IMR-90 (cell line): ENCODE measurements around the gene PLCB4. TPM values are rescaled to one million over a fixed set of nuclear protein-coding genes. Genes with fewer than 3 reads are reported as not detected.

Experiments used
- ATAC-seq: fragments of 200-7000 bp; cut with Tn5 transposase; 2 replicates; pipeline ENCODE4 v1.9.1; 2020; ENCODE audit warnings: low read depth, mild to moderate bottlenecking, moderate library complexity
- BruUV-seq: library from RNA; stranded (reverse); fragments of 400-500 nt; replicated peaks from 2 replicates; lab custom pipeline; 2021; lab: Mats Ljungman, UMichigan
- CTCF ChIA-PET: fragments of 300-600 bp; formaldehyde crosslinking; extraction: SDS; loops from one replicate; lab custom pipeline; 2021; ENCODE audit warnings: antibody characterized with exemption; lab: Yijun Ruan, JAX
- POLR2A ChIA-PET: fragments of 300-600 bp; sonication (Branson Sonifier 250); formaldehyde crosslinking; loops from one replicate; lab custom pipeline; 2022; ENCODE audit warnings: antibody characterized with exemption; ENCODE audit not compliant: unreplicated experiment; lab: Charles Lee
- DNase-seq: peaks from one replicate; pipeline ENCODE4 v3.0.0; 2013
- H2AFZ ChIP-seq: replicated peaks from 2 replicates; pipeline ENCODE3; 2013; ENCODE audit warnings: low read length, mild to moderate bottlenecking; ENCODE audit not compliant: poor library complexity
- H2AK5ac ChIP-seq: 2 replicates; pipeline ENCODE4 v1.6.1; 2013; ENCODE audit warnings: low read depth, low read length, inconsistent platforms
- H2AK9ac ChIP-seq: replicated peaks from 2 replicates; pipeline ENCODE3; 2013; ENCODE audit warnings: mild to moderate bottlenecking, low read depth, low read length, moderate library complexity; ENCODE audit not compliant: poor library complexity
- H2BK120ac ChIP-seq: 2 replicates; pipeline ENCODE4 v1.6.1; 2013; ENCODE audit warnings: low read depth, low read length, inconsistent platforms
- H2BK15ac ChIP-seq: 3 replicates; pipeline ENCODE4 v1.6.1; 2013; ENCODE audit warnings: low read depth, low read length, inconsistent platforms
- H2BK20ac ChIP-seq: 2 replicates; pipeline ENCODE4 v1.6.1; 2013; ENCODE audit warnings: low read depth, mild to moderate bottlenecking, inconsistent platforms, low read length, moderate library complexity
- H2BK5ac ChIP-seq: 2 replicates; pipeline ENCODE4 v1.6.1; 2013; ENCODE audit warnings: mild to moderate bottlenecking, low read depth, low read length, inconsistent platforms; ENCODE audit not compliant: poor library complexity, severe bottlenecking
- H3K14ac ChIP-seq: replicated peaks from 2 replicates; pipeline ENCODE4 v1.6.1; 2013; ENCODE audit warnings: low read depth, low read length, inconsistent platforms
- H3K18ac ChIP-seq: 2 replicates; pipeline ENCODE4 v1.6.1; 2013; ENCODE audit warnings: low read depth, low read length, control low read depth
- H3K23ac ChIP-seq: 2 replicates; pipeline ENCODE4 v1.6.1; 2013; ENCODE audit warnings: low read depth, low read length, inconsistent platforms
- H3K27ac ChIP-seq: 2 replicates; pipeline ENCODE4 v1.5.1; 2013; ENCODE audit warnings: mild to moderate bottlenecking, control low read depth, low read length; ENCODE audit not compliant: insufficient read depth
- H3K27me3 ChIP-seq: 2 replicates; pipeline ENCODE4 v1.6.1; 2013; ENCODE audit warnings: low read length; ENCODE audit not compliant: control insufficient read depth, insufficient read depth
- H3K36me3 ChIP-seq: 2 replicates; pipeline ENCODE4 v1.6.1; 2013; ENCODE audit warnings: low read length, mixed read lengths; ENCODE audit not compliant: control insufficient read depth, insufficient read depth
- H3K4ac ChIP-seq: 2 replicates; pipeline ENCODE4 v1.6.1; 2013; ENCODE audit warnings: low read depth, low read length, inconsistent platforms
- H3K4me1 ChIP-seq: 2 replicates; pipeline ENCODE4 v1.6.1; 2013; ENCODE audit warnings: low read length, mixed read lengths; ENCODE audit not compliant: control insufficient read depth, insufficient read depth
- H3K4me2 ChIP-seq: 2 replicates; pipeline ENCODE4 v1.6.1; 2013; ENCODE audit warnings: low read depth, mild to moderate bottlenecking, control low read depth, low read length, moderate library complexity
- H3K4me3 ChIP-seq: 2 replicates; pipeline ENCODE4 v1.5.1; 2013; ENCODE audit warnings: low read depth, mild to moderate bottlenecking, control low read depth, low read length, moderate library complexity; ENCODE audit not compliant: insufficient read depth
- H3K56ac ChIP-seq: 2 replicates; pipeline ENCODE4 v1.6.1; 2013; ENCODE audit warnings: low read length, inconsistent platforms; ENCODE audit not compliant: insufficient read depth; ENCODE audit errors: extremely low read depth
- H3K79me1 ChIP-seq, 2 experiments: 2 replicates each; pipeline ENCODE4 v1.6.1; 2013; ENCODE audit warnings: low read length in 2 of 2, inconsistent platforms in 1 of 2, low read depth in 1 of 2
- H3K9ac ChIP-seq: 2 replicates; pipeline ENCODE4 v1.6.1; 2013; ENCODE audit warnings: low read depth, low read length, control low read depth
- H3K9me1 ChIP-seq: 2 replicates; pipeline ENCODE4 v1.6.1; 2013; ENCODE audit warnings: low read length, inconsistent platforms; ENCODE audit not compliant: insufficient read depth
- H3K9me3 ChIP-seq: 2 replicates; pipeline ENCODE4 v1.6.1; 2013; ENCODE audit warnings: low read length; ENCODE audit not compliant: control insufficient read depth, insufficient read depth
- H4K20me1 ChIP-seq: 2 replicates; pipeline ENCODE4 v1.6.1; 2013; ENCODE audit warnings: low read length, inconsistent platforms; ENCODE audit not compliant: insufficient read depth
- H4K5ac ChIP-seq: 2 replicates; pipeline ENCODE4 v1.6.1; 2013; ENCODE audit warnings: mild to moderate bottlenecking, low read depth, low read length, control low read depth
- H4K8ac ChIP-seq, 2 experiments: 2 replicates each; pipeline ENCODE4 v1.6.1; 2013; ENCODE audit warnings: low read depth in 2 of 2, low read length in 2 of 2, control low read depth in 1 of 2, inconsistent platforms in 1 of 2
- H4K91ac ChIP-seq: 2 replicates; pipeline ENCODE4 v1.6.1; 2013; ENCODE audit warnings: low read depth, low read length, inconsistent platforms; ENCODE audit not compliant: insufficient read depth
- NFE2L2 ChIP-seq: fragments of 150-350 bp; IDR thresholded peaks from 2 replicates; pipeline ENCODE4 v1.6.1; 2016; ENCODE audit warnings: low read depth, mild to moderate bottlenecking, low read length
- RAD21 ChIP-seq: IDR thresholded peaks from 2 replicates; pipeline ENCODE4 v1.6.1; 2012; ENCODE audit warnings: low read length, improper control_type of control experiment
- WGBS, 2 experiments: methylation state at CpG; one replicate each; pipeline versions ENCODE4 v1.1.5 to v1.1.7; 2013; ENCODE audit warnings: missing lambda C conversion rate in 2 of 2; ENCODE audit not compliant: insufficient read length in 1 of 2; ENCODE audit errors: extremely low coverage in 2 of 2; 5-methylcytosine and 5-hydroxymethylcytosine counted together
- dilution Hi-C: fragments of 300-500 bp; cut with HindIII; formaldehyde crosslinking; loops from one replicate; pipeline ENCODE4 v1.14.3; 2018; ENCODE audit warnings: low sequenced_read_pairs; ENCODE audit not compliant: unreplicated experiment
- in situ Hi-C: fragments of 300-500 bp; cut with MboI; formaldehyde crosslinking; loops from 3 replicates; pipeline ENCODE4 v1.14.3; 2019; ENCODE audit warnings: low sequenced_read_pairs, inconsistent platforms, mixed read lengths
- intact Hi-C: fragments of 100-400 bp; cut with micrococcal nuclease; formaldehyde crosslinking; loops from 2 replicates; pipeline ENCODE4 v1.10.0; 2022
- polyA plus RNA-seq, 3 experiments: library from polyadenylated mRNA; depleted of rRNA; stranded (reverse); fragments of >200 nt; gene quantifications; 2 replicates each; pipeline ENCODE4 v1.2.3, GENCODE V29; 2012; ENCODE audit warnings: low replicate concordance in 1 of 3
- total RNA-seq: library from RNA; depleted of rRNA; stranded (reverse); fragments of >200 nt; gene quantifications from 2 replicates; pipeline ENCODE4 v1.2.3, GENCODE V29; 2012

The PLCB4 gene
- total and polyA plus RNA-seq, 2 of the 4 experiments (the other 2 are of a cell fraction), result 12.5 to 24.0 TPM

DNA sequence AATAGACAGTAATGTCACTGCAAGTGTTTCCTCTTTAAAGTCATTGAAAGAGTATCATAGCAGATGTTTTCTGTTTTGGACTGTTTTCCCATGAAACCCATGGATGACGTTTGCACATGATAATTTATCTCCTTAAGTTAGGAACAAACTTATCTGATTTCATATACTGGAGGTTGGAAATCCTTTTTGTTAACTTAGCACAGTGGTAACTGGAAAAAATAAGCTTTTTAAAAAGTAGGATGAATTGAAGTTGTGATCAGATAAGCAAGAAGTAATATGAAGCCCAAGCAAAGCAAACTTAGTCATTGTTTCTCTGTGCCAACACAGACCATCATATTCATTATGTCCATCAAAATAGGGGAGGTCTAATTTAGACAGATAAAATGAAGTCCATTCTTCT is 61.6 kb downstream of the PLCB4 start:
- in situ Hi-C loops, result no loop called here
- no peak overlapping the region for H3K27ac ChIP-seq

More for the DNA sequence above, 61.6 kb downstream of the PLCB4 start:
- no TSS peak for BruUV-seq
- peak; percentile 44 for DNase-seq
- H4K91ac ChIP-seq, result no peak overlapping the region
- H2BK20ac ChIP-seq, result no peak overlapping the region
- peaks cover 8% of the 10 kb centered on the region for H3K9me3 ChIP-seq
- H3K56ac ChIP-seq, result no peak overlapping the region
- no peak overlapping the region for H3K4ac ChIP-seq
- no peak overlapping the region for H2AK5ac ChIP-seq
- H2BK120ac ChIP-seq, result no peak overlapping the region
- H3K36me3 ChIP-seq, result peaks cover 2% of the 10 kb centered on the region
- H3K18ac ChIP-seq, result no peak overlapping the region; the same call in 1 of the 2 replicates
- no peak overlapping the region for H3K14ac ChIP-seq
- no peak overlapping the region for H3K23ac ChIP-seq
- dilution Hi-C loops, result no loop called here
- ChIA-PET CTCF (interaction anchor here (1.2 to 1.6 kb wide), 3 partner anchors 18 to 277 kb away, joined by 3 to 5 read pairs (median 3); no protein-coding TSS in a partner anchor), POLR2A (interaction anchor here (0.5 kb wide), 1 partner anchor 9 kb away, joined by 5 read pairs; no protein-coding TSS in a partner anchor)
- peak; percentile 27; the same call in 1 of the 2 replicates for ATAC-seq
- no peak for TF ChIP-seq NFE2L2
- no peak for TF ChIP-seq RAD21
- H2AFZ ChIP-seq, result no peak overlapping the region
- H2BK15ac ChIP-seq, result no peak overlapping the region
- no peak overlapping the region for H4K8ac ChIP-seq
- peaks cover 2% of the 10 kb centered on the region; the same call in 1 of the 2 replicates for H3K4me1 ChIP-seq
- H3K4me3 ChIP-seq, result no peak overlapping the region
- peaks cover 3% of the 10 kb centered on the region; the same call in 1 of the 2 replicates for H3K9me1 ChIP-seq
- no peak overlapping the region for H2AK9ac ChIP-seq
- no peak overlapping the region for H4K5ac ChIP-seq
- no peak overlapping the region for H2BK5ac ChIP-seq
- no CpG with 5 or more reads among the region's 1 CpG for WGBS, 2 experiments
- no peaks in the 10 kb centered on the region for H3K27me3 ChIP-seq
- H4K20me1 ChIP-seq, result peaks cover 8% of the 10 kb centered on the region; the same call in 1 of the 2 replicates
- H3K9ac ChIP-seq, result no peak overlapping the region
- peaks cover 43 to 65% of the 10 kb centered on the region in 2 experiments for H3K79me1 ChIP-seq
- no peak overlapping the region; the same call in 1 of the 2 replicates for H3K4me2 ChIP-seq
- intact Hi-C loops, result no loop called here
